Stimulated activated CD4-positive, alpha-beta T cell treated with anti-CD3 and anti-CD28 coated beads, Interleukin-1b, Interleukin-23, amount 100 ng/mL, for 48 hours (primary cell): Measurements from ENCODE around the gene ABCA13.

ENCODE experiments used
- DNase-seq: peaks from one replicate; pipeline ENCODE4 v3.0.0-alpha.2; 2020

Gene ABCA13

GRCh38 chr7:48380921-48381320 is 209.7 kb downstream of the ABCA13 start:
- DNase-seq, result no peak

DNA sequence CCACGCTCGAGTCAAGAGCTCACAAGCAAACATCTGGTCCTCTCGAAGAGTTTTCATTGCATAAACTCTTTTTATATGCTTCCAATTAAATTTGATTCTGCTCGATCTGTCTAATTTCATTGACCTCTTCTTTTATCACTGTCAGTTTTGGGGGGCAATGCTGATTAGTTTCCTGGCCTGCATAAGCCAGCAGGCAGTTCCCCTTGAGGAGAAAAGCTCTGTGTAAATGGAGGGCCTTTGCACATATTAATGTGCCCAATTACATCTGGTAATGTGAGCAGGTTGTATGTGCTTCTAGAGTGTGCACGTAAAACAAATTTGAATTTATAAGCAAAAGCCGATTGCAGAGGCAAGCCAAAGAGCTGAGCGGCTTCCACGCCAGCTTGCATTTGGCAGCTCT is 210.3 kb downstream of the ABCA13 start:
- no peak for DNase-seq

GRCh38 chr7:48384180-48384752 is 213.0 kb downstream of the ABCA13 start:
- no peak for DNase-seq

DNA sequence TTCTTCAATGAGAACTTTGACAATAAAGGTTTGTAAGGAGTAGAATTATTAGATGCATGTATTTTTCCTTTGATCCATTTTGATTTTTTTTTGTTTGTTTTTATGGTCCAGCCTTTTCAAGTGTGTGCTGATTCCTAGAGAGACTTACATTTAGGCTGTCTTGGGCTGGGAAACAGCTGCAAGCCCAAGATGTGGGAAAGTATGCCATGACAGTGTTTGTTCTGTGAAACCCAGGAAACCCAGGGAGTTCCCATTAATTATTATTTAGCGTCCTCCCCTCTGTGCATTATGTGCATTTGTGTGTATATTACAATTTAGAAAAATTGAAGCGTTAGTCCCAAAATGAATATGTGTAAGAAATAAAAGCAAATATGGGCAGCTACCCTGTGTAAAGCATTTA is 216.7 kb downstream of the ABCA13 start:
- no peak for DNase-seq

DNA sequence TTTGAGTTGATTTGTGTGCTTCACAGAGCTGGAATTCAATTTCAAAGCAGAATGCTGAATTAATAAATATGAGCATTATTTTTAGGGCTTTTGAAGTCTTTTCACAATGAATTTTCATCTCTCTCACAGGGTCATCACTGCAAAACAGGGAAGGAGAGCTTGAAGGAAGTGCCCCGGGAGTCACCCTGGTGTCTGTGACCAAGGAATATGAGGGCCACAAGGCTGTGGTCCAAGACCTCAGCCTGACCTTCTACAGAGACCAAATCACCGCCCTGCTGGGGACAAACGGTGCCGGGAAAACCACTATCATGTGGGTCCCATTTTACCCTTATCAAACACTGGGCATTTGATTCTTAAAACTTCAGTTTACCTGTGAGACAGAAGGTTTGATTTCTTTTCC is 217.7 kb downstream of the ABCA13 start:
- DNase-seq, result no peak

GRCh38 chr7:48389977-48390376 is 218.7 kb downstream of the ABCA13 start:
- DNase-seq, result no peak

DNA sequence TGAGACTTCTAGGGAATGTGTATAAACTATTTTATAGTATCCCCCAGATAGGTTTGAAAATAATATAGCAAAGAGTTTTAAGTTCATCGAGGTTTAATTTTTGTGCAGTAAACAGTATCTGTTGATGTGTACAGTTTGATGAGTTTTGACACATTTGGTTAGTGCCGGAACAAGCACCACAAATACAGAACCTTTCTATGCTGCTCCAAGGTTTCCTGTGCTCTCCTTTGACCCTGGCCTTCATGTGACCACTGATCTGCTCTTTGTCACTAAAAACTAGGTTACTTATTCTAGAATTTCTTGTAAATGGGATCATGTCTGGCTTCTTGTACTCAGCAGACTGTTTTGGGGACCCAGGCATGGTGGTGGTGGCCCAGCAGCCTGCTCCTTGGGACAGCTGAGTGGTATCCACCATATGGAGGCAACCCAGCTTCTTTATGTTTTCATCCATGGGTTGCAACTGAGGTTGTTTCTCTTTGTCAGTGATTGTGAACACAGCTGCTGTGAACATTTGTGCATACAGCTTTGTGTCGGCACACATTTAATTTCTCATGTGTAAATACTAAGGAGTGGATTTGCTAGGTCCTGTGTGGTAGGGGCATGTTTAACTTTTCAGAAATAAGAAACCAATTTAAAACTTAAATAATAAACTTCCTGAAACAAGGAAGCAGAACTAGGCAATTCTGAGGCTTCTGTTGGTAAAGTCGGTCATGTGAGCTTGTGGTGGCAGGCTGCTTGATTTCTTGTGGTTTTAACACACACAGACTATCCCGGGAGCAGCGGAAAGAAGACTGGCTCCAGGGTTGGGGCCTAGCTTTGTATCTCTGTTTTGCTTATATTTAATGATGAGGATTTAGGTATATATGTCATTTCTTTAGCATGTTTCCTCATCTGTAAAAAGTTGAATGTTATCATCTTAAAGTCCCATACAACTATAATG is 219.4 kb downstream of the ABCA13 start:
- DNase-seq, result no peak

DNA sequence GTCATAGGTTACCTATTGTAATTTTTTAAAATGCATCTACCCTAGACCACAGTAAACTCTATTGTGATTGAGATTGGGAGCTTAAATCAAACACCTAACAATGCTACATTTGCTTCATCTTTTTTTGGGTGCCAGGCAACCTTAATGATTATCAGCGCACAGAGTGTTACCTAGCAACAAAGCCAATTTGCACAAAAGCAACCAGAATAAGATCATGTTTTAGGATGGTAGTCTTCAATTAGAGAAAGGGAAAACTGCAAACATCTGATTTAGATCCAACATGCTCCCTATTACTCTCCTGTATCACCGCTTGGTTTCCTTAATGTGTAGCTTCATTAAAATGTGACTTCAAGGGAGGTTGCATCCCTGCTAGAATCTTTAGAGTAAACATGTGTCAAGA is 226.9 kb downstream of the ABCA13 start:
- no peak for DNase-seq

DNA sequence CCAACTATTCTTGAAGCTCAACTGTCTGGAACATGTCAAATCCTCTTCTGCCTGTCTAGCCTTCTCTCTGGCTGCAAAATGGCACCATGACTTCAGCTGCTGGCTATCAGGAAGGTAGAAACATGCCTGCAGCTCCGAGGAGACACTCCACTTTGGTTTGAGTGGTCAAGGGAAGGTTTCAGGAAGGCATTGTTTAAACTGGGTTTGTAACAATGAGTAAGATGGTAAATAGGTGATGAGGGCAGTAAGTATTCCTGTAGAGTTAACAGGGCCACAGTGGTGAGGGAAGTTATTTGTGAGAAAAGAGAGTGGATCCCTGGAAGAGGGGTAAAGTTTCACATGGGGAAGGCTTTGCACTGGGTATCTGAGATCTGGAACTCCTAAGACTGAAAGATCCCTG is 231.5 kb downstream of the ABCA13 start:
- DNase-seq, result no peak

GRCh38 chr7:48408731-48409130 is 237.5 kb downstream of the ABCA13 start:
- DNase-seq, result no peak

DNA sequence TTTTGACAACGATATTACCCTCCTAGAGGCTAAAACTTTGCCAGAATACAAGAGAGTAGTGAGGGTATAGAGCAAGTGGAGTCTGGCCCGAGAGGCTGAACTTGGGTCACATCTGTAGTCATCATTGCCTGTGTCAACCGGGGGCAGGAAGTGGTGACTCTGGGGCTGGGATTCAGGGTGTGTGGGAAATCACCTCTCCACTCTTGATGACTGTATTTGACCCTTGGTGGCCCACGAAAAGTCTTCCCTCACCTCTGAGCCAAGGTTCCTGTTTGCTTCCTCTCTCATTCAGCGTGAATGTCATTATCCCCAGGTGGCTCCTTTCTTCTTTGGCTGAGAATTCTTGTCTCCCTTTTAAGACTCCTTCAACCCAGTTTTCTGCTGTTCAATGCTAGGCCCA is 240.4 kb downstream of the ABCA13 start:
- DNase-seq, result no peak

DNA sequence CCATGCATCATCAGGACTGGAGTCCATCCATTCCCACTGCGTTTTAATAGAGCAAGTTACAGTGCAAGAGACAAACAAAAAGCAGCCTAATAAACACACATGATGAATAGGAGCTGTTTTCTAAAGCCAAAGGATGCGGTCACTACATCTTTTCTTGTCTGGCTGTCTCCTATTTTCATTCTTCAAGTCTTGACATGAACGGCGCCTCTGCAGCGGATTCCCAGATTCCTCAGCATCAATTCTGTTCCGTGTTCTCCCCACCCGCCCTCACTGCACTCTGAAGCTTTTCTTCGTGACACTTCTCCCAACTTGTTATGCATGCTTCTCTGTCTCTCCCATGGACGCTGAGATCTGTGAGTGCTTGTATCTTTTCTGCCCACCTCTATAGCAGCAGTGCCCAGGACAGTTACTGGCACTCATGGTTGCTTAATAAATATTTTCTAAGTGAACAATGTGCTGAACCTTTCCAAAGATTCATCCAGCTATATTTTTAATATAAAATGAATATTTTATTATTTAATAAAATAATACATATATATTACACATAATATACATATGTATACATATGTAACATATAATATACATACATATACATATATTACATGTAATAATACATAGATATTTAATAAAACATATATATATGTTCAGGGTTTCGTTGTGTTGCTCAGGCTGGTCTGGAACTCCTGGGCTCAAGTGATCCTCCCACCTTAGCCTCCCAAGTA is 242.9 kb downstream of the ABCA13 start:
- DNase-seq, result no peak

DNA sequence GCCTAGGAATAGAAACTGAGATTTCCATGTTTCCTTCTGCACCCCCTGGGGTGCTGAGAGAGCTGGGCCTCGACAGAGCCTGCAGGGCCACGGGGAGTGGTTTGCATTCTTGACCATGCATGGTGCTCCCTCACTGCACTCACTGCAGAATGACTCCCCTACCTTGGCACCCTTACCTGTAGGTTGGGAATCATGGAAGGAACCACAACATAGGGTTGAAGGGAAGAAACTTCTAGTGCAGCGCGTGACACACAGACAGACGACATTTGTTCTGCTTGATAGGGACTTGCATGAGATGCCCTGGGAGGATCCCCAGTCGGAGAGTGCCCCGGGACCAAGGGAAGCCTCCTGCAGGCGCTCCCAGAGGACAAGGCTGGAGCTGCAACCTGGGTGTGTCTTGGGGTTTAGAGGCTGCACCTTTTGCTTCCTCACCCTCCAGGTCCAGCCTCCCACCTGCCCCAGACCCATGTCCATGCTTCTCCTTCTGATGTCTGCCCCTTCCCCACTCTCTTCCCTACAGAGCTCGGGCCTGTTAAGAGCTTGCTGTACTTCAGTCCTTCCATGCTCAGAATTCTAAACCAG is 245.2 kb downstream of the ABCA13 start:
- DNase-seq, result no peak

GRCh38 chr7:48419401-48419800 is 248.1 kb downstream of the ABCA13 start:
- DNase-seq, result no peak

GRCh38 chr7:48420206-48420605 is 248.9 kb downstream of the ABCA13 start:
- no peak for DNase-seq

GRCh38 chr7:48421357-48421756 is 250.1 kb downstream of the ABCA13 start:
- DNase-seq, result no peak

- no peak for DNase-seq
These were observed 253.5 kb downstream of the ABCA13 start for GRCh38 chr7:48424731-48425130.

DNA sequence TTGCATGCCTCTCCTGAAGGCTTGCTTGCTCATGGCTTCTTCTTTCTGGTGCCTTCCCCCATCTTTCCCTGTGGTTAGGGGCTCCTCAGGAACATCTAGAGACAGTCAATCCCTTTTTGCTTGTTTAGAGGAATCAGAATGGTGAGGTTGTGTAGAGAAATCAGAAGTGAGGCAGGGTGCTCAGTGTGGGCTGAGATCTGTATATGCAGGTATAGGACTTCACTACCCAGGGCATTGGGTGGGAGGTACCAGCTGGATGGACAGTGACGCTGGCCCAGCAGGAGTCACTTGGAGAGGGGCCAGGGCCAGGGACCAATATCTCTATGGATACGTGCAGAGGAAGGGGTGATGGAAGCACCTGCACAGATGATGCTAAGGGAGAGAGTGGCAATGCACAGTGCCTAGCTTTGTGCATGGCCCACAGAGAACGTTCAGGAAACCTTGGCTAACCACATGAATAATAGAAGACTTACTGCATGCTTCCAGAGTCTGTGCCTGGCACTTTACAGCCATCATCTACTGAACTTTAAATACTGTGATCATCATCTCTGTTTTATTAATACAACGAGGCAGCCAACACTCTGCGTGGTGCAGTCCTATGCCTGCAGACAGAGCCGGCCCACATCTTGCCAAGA is 255.2 kb downstream of the ABCA13 start:
- DNase-seq, result no peak

DNA sequence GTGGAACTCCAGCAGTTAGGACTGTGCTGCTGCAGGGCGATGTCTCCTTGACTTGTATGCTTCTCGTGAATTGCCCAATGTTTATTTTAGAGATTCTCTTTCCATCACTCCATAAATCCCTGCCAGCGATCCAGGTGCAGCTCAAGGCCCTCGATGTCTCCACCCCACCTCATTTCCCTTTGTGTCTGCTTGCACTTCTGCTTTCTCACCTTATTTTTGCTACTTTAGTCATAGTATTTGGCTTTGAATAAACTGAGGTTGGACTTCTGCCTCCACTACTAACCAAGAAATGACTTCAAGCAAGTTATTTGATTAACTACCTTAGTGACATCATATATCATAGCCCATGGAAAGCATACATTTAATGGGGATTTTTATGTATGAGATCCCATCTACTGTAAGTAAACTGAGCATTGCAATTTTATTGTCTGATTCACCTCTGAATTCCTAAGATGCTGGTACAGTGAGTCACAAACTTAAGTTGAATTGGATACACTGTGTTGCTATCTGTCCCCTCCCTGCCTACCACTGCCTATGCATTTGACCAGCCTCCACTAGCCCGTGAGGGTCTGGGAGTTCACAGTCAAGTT is 255.8 kb downstream of the ABCA13 start:
- DNase-seq, result no peak

DNA sequence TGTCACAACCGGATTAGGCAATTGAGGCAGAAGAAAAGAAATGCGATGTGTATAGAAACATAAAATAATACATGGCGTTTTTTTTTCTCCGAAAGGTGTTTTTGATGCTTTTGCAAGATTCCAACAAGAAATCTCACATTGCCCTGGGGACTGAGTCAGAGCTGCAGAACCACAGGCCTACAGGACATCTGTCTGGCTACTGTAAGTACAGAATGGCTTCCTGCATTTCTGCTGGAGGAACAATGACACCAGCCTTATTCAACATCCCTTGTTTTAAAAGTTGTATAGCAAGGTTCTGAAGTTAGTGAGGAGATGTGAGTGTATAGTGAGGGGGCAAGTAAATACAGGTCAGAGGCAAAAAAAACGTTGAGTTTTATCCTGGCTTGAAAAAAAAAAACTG is 256.4 kb downstream of the ABCA13 start:
- no peak for DNase-seq

DNA sequence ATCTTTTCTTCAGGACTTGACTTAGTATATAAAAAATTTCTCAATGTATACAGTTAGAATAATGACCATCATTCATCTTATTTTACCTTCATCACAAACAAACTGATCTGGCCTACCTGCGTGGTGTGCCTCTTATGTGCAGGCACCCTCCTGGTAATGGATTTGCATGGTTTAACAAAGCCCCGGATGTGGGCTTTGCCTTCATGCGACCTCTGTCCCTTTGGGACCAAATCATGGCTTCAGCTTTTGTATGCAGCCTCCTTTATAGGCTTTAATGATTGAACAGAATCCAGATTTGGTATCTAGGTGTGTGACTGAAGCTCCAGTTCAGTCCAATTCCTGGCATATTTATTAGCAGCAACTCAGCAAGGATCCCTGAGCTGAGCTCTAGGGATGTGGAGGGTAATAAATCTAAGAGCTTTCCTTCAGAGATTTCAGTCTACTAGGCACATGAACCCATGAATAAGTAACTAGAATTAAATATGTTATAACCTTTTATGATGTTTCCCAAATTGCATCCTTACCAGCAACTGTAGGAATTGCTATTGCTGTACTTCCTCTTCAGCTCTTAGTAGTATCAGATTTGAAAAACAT is 256.9 kb downstream of the ABCA13 start:
- no peak for DNase-seq

GRCh38 chr7:48429117-48429516 is 257.9 kb downstream of the ABCA13 start:
- no peak for DNase-seq
